ENCODE data around the gene TEAD1. TPM values are rescaled to one million over a fixed set of nuclear protein-coding genes. Genes with fewer than 3 reads are reported as not detected.

Gene TEAD1
- total and polyA plus RNA-seq, 2 experiments from 2014 or later = 24.5 to 103 TPM

GRCh38 chr11:12737024-12737423 lies 62.8 kb downstream of the TEAD1 start:
- Histone ChIP-seq H3K36me3 (ENCODE audit: insufficient read depth) (no peaks in the 10 kb centered on the region), H2AFZ (no peak overlapping the region), H3K79me2 (replicated peaks; ENCODE audit: insufficient read depth) (peaks cover 100% of the 10 kb centered on the region), H3K27me3 (ENCODE audit: insufficient read depth) (no peaks in the 10 kb centered on the region), H3K4me3 (no peak overlapping the region), H3K4me1 (ENCODE audit: insufficient read depth) (peaks cover 27% of the 10 kb centered on the region), H3K27ac (ENCODE audit: low read depth) (no peak overlapping the region), H3F3A (replicated peaks; ENCODE audit: low read depth) (no peaks in the 10 kb centered on the region), H3K4me2 (no peak overlapping the region), H3K9me2 (ENCODE audit: insufficient read depth) (no peaks in the 10 kb centered on the region), H4K20me1 (replicated peaks; ENCODE audit: insufficient read depth) (peaks cover 43% of the 10 kb centered on the region)
- Mint-ChIP-seq H3K27me3 (ENCODE audit: insufficient read depth, low read depth, poor library complexity) (peaks cover 4% of the 10 kb centered on the region), H3K36me3 (ENCODE audit: low read depth) (peaks cover 5% of the 10 kb centered on the region; the same call in 1 of the 3 replicates), H3K4me3 (no peak overlapping the region), H3K4me1 (peaks cover 43% of the 10 kb centered on the region), H3K9me3 (no peaks in the 10 kb centered on the region), H3K27ac (no peak overlapping the region)
- TF ChIP-seq EZH2 (IDR thresholded peaks at IDR 0.05; ENCODE audit: low read depth, unreplicated experiment) = no peak
- TF ChIP-seq, protein P1, sequence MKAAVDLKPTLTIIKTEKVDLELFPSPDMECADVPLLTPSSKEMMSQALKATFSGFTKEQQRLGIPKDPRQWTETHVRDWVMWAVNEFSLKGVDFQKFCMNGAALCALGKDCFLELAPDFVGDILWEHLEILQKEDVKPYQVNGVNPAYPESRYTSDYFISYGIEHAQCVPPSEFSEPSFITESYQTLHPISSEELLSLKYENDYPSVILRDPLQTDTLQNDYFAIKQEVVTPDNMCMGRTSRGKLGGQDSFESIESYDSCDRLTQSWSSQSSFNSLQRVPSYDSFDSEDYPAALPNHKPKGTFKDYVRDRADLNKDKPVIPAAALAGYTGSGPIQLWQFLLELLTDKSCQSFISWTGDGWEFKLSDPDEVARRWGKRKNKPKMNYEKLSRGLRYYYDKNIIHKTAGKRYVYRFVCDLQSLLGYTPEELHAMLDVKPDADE (IDR thresholded peaks at IDR 0.05) = no peak
- DNase-seq (ENCODE audit: low spot score) (no peak), ATAC-seq (no peak)

DNA sequence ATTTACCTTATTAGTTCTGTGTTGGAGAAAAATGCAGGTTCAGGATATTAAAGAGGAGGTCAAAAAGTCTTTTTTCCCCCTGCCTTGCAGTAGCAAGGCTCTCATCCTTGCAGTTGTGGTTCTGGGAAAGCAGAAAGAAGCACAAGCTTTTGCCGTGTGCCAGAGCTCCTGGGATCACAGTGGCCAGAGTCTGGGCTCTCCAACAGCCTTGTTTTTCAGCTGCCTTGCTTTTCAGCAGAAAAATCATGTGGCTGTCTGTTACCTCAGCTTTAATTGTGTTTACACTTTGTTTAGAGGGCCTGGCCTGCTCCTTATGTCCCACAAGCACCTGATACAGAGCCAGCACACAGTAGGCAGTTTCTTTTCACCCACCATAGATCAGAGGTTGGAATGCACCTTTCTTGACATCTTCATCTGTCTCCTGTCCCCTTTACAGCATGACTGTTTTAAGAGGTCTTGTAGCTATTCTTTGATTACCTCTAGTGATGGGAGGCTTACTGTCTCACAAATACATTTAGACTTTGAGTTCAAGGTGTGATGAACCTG lies 67.5 kb downstream of the TEAD1 start:
- Histone ChIP-seq H3K27me3 (ENCODE audit: insufficient read depth) (no peaks in the 10 kb centered on the region), H3K36me3 (ENCODE audit: insufficient read depth) (no peaks in the 10 kb centered on the region), H3K27ac (ENCODE audit: low read depth) (0 out of 2 replicates have a peak overlapping the region, but pooled peaks have one; percentile 10), H3K4me3 (no peak overlapping the region), H2AFZ (no peak overlapping the region), H3K79me2 (replicated peaks; ENCODE audit: insufficient read depth) (peaks cover 96% of the 10 kb centered on the region), H4K20me1 (replicated peaks; ENCODE audit: insufficient read depth) (peaks cover 36% of the 10 kb centered on the region; the same call in 1 of the 2 replicates), H3K4me1 (ENCODE audit: insufficient read depth) (peaks cover 24% of the 10 kb centered on the region), H3F3A (replicated peaks; ENCODE audit: low read depth) (no peaks in the 10 kb centered on the region), H3K9me2 (ENCODE audit: insufficient read depth) (no peaks in the 10 kb centered on the region), H3K4me2 (no peak overlapping the region)
- no peak for DNase-seq (ENCODE audit: low spot score)
- Mint-ChIP-seq H3K9me3 (no peaks in the 10 kb centered on the region), H3K4me1 (peaks cover 48% of the 10 kb centered on the region), H3K4me3 (no peak overlapping the region), H3K36me3 (ENCODE audit: low read depth) (peaks cover 5% of the 10 kb centered on the region; the same call in 1 of the 3 replicates), H3K27me3 (ENCODE audit: insufficient read depth, low read depth, poor library complexity) (peaks cover under 1% of the 10 kb centered on the region), H3K27ac (no peak overlapping the region)
- ATAC-seq = no peak
- TF ChIP-seq ZNF331 (CRISPR knock-in tag; IDR thresholded peaks at IDR 0.05; ENCODE audit: low read depth) = no peak
- TF ChIP-seq JUNB (IDR thresholded peaks at IDR 0.05; ENCODE audit: unreplicated experiment) = no peak
- TF ChIP-seq POLR2AphosphoS5 (IDR thresholded peaks at IDR 0.05; ENCODE audit: low read depth) = no peak
- no peak for TF ChIP-seq ZNF114 (CRISPR knock-in tag; IDR thresholded peaks at IDR 0.05)
- no peak for TF ChIP-seq EZH2phosphoT487 (IDR thresholded peaks at IDR 0.05; ENCODE audit: unreplicated experiment)
- TF ChIP-seq, protein P2, sequence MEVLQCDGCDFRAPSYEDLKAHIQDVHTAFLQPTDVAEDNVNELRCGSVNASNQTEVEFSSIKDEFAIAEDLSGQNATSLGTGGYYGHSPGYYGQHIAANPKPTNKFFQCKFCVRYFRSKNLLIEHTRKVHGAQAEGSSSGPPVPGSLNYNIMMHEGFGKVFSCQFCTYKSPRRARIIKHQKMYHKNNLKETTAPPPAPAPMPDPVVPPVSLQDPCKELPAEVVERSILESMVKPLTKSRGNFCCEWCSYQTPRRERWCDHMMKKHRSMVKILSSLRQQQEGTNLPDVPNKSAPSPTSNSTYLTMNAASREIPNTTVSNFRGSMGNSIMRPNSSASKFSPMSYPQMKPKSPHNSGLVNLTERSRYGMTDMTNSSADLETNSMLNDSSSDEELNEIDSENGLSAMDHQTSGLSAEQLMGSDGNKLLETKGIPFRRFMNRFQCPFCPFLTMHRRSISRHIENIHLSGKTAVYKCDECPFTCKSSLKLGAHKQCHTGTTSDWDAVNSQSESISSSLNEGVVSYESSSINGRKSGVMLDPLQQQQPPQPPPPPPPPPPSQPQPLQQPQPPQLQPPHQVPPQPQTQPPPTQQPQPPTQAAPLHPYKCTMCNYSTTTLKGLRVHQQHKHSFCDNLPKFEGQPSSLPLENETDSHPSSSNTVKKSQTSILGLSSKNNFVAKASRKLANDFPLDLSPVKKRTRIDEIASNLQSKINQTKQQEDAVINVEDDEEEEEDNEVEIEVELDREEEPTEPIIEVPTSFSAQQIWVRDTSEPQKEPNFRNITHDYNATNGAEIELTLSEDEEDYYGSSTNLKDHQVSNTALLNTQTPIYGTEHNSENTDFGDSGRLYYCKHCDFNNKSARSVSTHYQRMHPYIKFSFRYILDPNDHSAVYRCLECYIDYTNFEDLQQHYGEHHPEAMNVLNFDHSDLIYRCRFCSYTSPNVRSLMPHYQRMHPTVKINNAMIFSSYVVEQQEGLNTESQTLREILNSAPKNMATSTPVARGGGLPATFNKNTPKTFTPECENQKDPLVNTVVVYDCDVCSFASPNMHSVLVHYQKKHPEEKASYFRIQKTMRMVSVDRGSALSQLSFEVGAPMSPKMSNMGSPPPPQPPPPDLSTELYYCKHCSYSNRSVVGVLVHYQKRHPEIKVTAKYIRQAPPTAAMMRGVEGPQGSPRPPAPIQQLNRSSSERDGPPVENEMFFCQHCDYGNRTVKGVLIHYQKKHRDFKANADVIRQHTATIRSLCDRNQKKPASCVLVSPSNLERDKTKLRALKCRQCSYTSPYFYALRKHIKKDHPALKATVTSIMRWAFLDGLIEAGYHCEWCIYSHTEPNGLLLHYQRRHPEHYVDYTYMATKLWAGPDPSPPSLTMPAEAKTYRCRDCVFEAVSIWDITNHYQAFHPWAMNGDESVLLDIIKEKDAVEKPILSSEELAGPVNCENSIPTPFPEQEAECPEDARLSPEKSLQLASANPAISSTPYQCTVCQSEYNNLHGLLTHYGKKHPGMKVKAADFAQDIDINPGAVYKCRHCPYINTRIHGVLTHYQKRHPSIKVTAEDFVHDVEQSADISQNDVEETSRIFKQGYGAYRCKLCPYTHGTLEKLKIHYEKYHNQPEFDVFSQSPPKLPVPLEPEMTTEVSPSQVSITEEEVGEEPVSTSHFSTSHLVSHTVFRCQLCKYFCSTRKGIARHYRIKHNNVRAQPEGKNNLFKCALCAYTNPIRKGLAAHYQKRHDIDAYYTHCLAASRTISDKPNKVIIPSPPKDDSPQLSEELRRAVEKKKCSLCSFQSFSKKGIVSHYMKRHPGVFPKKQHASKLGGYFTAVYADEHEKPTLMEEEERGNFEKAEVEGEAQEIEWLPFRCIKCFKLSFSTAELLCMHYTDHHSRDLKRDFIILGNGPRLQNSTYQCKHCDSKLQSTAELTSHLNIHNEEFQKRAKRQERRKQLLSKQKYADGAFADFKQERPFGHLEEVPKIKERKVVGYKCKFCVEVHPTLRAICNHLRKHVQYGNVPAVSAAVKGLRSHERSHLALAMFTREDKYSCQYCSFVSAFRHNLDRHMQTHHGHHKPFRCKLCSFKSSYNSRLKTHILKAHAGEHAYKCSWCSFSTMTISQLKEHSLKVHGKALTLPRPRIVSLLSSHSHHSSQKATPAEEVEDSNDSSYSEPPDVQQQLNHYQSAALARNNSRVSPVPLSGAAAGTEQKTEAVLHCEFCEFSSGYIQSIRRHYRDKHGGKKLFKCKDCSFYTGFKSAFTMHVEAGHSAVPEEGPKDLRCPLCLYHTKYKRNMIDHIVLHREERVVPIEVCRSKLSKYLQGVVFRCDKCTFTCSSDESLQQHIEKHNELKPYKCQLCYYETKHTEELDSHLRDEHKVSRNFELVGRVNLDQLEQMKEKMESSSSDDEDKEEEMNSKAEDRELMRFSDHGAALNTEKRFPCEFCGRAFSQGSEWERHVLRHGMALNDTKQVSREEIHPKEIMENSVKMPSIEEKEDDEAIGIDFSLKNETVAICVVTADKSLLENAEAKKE (CRISPR knock-in tag; IDR thresholded peaks at IDR 0.05) = no peak
- no peak for TF ChIP-seq STAT1 (IDR thresholded peaks at IDR 0.05; ENCODE audit: unreplicated experiment)
- TF ChIP-seq EZH2 (IDR thresholded peaks at IDR 0.05; ENCODE audit: low read depth, unreplicated experiment) = no peak
- TF ChIP-seq, protein P3, sequence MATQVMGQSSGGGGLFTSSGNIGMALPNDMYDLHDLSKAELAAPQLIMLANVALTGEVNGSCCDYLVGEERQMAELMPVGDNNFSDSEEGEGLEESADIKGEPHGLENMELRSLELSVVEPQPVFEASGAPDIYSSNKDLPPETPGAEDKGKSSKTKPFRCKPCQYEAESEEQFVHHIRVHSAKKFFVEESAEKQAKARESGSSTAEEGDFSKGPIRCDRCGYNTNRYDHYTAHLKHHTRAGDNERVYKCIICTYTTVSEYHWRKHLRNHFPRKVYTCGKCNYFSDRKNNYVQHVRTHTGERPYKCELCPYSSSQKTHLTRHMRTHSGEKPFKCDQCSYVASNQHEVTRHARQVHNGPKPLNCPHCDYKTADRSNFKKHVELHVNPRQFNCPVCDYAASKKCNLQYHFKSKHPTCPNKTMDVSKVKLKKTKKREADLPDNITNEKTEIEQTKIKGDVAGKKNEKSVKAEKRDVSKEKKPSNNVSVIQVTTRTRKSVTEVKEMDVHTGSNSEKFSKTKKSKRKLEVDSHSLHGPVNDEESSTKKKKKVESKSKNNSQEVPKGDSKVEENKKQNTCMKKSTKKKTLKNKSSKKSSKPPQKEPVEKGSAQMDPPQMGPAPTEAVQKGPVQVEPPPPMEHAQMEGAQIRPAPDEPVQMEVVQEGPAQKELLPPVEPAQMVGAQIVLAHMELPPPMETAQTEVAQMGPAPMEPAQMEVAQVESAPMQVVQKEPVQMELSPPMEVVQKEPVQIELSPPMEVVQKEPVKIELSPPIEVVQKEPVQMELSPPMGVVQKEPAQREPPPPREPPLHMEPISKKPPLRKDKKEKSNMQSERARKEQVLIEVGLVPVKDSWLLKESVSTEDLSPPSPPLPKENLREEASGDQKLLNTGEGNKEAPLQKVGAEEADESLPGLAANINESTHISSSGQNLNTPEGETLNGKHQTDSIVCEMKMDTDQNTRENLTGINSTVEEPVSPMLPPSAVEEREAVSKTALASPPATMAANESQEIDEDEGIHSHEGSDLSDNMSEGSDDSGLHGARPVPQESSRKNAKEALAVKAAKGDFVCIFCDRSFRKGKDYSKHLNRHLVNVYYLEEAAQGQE (IDR thresholded peaks at IDR 0.05; ENCODE audit: unreplicated experiment) = no peak
- TF ChIP-seq NANOG (IDR thresholded peaks at IDR 0.05; ENCODE audit: borderline replicate concordance) = no peak
